GM12875 (cell line): ENCODE results near the gene ASPDH.

Source experiments
- H3K4me3 ChIP-seq: one replicate; pipeline ENCODE4 v1.5.1; 2011; ENCODE audit warnings: low read depth, low read length, control low read depth
- TF ChIP-seq, protein P1 (sequence below): IDR thresholded peaks from 2 replicates; pipeline ENCODE4 v1.5.1; 2011; ENCODE audit warnings: low read depth, mild to moderate bottlenecking, control low read depth, inconsistent platforms, low read length, moderate library complexity, borderline replicate concordance; ENCODE audit not compliant: insufficient read depth

ASPDH gene

DNA sequence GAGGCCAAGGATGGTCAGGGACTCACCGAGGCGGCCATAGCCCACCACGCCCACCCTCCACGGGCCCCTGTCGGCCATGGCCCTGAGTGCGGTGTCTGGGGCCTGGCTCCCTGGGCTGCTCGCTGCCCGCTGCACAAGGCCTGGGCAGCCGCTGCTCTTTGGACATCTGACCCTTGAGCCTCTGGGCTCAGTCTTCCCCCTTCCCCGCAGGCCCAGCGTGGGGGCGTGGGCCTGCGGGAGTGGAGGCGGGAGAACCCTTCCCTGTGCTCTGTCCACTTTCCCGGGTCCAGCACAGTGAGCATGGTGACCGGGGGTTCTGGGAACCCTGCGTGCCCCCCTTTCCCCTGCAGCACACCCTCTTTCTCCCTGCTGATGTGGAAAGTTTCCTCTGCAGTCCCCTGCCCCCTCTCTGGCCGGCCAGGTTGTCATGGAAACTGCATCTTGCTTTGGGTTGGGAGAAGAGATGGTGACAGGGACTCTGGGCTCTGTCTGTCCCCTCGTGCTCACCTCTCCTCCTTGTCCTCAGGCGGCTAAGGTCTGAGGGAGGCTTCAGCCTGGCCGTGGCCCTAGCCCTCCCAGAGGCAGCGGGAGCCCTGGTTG lies at the start of gene ASPDH:
TSS of gene ASPDH (minus strand) at position 168 of the 600 bp plus-strand sequence. CDS start at position 78, 90 bp downstream.
- no peak within 1 kb of the TSS for H3K4me3 ChIP-seq
- TF ChIP-seq, protein P1, sequence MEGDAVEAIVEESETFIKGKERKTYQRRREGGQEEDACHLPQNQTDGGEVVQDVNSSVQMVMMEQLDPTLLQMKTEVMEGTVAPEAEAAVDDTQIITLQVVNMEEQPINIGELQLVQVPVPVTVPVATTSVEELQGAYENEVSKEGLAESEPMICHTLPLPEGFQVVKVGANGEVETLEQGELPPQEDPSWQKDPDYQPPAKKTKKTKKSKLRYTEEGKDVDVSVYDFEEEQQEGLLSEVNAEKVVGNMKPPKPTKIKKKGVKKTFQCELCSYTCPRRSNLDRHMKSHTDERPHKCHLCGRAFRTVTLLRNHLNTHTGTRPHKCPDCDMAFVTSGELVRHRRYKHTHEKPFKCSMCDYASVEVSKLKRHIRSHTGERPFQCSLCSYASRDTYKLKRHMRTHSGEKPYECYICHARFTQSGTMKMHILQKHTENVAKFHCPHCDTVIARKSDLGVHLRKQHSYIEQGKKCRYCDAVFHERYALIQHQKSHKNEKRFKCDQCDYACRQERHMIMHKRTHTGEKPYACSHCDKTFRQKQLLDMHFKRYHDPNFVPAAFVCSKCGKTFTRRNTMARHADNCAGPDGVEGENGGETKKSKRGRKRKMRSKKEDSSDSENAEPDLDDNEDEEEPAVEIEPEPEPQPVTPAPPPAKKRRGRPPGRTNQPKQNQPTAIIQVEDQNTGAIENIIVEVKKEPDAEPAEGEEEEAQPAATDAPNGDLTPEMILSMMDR, result no peak

DNA sequence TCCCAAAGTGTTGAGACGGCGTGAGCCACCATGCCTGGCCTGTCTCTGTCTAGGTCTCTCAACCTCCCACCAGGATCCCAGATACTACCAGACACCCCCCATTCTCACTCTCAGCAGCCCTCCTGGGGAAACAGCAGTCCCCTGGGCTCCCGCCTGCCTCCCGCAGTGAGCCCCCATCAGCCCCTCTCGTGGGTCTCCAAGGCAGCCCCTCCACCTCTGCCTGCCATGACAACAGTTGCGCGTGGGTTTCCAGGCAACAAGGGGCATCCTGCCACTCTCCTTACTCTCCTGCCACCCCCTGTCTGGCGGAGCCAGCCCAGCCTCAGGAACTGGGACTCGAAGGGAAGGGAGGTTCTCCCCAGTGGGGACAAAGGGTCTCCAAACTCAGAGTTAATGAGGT lies 49.3 kb upstream of the ASPDH start:
- TF ChIP-seq, protein P1, result no peak
- H3K4me3 ChIP-seq, result no peak overlapping the region

DNA sequence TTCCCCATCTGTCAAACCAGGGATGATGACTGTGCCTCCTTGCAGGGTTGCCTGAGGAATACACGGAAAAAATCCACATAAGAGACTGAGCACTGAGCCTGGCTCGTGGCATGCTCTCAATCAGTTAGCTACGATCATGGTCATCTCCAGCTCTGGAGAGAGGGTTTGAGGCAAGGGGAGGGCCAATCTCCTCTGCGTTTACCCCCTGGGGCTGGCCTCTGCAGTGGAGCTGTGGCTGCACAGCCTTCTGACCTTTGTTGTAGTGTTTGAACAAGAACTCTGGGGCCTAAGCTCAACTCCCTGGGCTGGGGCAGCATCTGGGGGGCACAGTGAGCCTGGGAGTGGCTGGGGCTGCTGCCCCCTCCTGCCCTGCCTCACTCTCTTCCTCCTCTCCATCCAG lies 48.6 kb upstream of the ASPDH start:
- TF ChIP-seq, protein P1, result no peak
- H3K4me3 ChIP-seq, result no peak overlapping the region

DNA sequence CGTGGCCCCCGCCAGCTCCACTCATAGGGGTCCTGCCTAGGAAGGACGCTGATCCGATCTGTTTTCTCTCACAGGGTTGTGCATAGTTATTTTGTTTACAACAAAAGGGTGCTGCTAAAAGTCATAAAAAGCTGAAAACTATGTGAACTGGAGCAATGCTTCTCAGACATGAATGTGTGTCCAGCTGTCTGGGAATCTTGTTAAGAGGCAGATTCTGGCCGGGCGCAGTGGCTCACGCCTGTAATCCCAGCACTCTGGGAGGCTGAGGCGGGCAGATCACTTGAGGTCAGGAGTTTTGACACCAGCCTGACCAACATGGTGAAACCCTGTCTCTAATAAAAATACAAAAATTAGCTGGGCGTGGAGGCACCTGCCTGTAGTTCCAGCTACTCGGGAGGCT lies 45.9 kb upstream of the ASPDH start:
- TF ChIP-seq, protein P1, result no peak
- H3K4me3 ChIP-seq, result no peak overlapping the region

DNA sequence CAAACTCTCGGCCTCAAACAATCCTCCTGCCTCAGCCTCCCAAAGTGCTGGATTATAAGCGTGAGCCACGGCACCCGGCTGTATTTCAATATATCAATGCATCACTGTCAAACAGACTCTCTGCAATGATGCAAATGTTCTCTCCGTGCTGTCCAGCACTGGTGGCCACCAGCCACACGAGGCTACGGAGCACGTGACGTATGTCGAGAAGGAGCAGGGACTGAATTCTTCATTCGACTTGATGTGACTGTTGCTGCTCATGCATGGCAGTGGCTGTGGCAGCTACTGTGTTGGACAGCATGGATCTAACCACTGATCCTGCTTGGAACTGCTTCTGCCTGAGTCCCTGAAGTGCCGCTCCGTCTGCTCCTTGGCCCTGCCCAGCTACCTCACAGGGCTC lies 44.7 kb upstream of the ASPDH start:
- TF ChIP-seq, protein P1, result no peak
- H3K4me3 ChIP-seq, result no peak overlapping the region

DNA sequence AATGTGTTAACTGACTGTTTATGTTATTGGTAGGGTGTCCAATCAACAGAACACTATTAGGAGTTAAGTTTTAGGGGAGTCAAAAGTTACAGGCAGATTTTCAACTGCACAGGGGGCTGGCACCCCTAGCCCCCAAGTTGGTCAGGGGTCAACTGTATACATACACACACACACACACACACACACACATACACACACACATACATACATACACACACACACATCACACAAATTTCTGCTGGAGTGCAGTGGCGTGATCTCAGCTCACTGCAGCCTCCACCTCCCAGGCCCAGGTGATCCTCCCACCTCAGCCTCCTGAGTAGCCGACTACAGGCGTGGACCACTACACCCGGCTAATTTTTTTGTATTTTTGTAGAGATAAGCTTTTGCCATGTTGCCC lies 44.3 kb upstream of the ASPDH start:
- TF ChIP-seq, protein P1, result no peak
- no peak overlapping the region for H3K4me3 ChIP-seq

DNA sequence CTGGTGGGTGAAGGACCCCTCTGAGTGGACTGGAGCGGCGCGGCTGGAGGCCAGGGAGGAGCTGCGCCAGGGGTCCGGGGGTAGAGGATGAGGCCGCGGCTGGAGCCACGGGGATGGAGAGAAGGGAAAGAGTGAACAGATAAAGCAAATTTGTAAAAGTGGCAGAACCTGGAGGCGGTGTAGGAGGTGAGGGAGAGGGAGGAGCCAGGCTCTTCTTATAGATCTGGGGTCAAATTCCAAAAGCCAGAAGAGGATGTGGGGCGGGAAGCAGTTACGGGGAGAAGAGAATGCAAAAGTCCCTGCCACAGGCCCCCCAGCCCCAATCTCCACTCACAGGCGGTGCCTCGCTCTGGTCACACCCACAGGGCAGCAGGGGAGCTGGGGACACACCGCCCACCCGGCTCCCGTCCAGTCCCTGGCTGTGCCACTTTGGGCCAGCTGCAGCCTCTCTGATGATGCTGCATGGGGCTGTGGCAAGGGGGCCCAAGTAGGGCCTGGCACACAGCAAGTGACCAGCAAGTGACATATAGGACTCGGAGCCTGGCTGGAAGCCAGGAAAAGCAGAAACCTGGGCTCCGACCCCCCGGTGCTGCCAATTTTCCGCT lies 43.4 kb upstream of the ASPDH start:
- no peak overlapping the region for H3K4me3 ChIP-seq
- TF ChIP-seq, protein P1, result no peak
